DOHH2 (cell line): ENCODE data around the gene STAM.

Experiments
- EZH2phosphoT487 ChIP-seq: fragments of 200-600 bp; sonication (generic); IDR thresholded peaks from 2 replicates; pipeline ENCODE4 v1.6.1; 2017; ENCODE audit warnings: borderline replicate concordance, mild to moderate bottlenecking, antibody characterized with exemption, low read length, moderate library complexity, mixed read lengths
- TF ChIP-seq, protein P1 (sequence below): fragments of 200-600 bp; sonication (generic); IDR thresholded peaks from one replicate; pipeline ENCODE4 v1.5.1; 2014; ENCODE audit warnings: antibody characterized with exemption, mild to moderate bottlenecking, low read depth, low read length; ENCODE audit not compliant: poor library complexity, severe bottlenecking

GRCh38 chr10:17607603-17608332 is 36.2 kb upstream of the STAM start:
- TF ChIP-seq, protein P1, sequence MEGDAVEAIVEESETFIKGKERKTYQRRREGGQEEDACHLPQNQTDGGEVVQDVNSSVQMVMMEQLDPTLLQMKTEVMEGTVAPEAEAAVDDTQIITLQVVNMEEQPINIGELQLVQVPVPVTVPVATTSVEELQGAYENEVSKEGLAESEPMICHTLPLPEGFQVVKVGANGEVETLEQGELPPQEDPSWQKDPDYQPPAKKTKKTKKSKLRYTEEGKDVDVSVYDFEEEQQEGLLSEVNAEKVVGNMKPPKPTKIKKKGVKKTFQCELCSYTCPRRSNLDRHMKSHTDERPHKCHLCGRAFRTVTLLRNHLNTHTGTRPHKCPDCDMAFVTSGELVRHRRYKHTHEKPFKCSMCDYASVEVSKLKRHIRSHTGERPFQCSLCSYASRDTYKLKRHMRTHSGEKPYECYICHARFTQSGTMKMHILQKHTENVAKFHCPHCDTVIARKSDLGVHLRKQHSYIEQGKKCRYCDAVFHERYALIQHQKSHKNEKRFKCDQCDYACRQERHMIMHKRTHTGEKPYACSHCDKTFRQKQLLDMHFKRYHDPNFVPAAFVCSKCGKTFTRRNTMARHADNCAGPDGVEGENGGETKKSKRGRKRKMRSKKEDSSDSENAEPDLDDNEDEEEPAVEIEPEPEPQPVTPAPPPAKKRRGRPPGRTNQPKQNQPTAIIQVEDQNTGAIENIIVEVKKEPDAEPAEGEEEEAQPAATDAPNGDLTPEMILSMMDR = peak; percentile 83
- TF ChIP-seq EZH2phosphoT487 = no peak
